IgD-negative memory B cell (primary cell): Measurements from ENCODE around the gene FIBP. TPM values are rescaled to one million over a fixed set of nuclear protein-coding genes. Genes with fewer than 3 reads are reported as not detected.

ENCODE experiments used
- H3K27ac Mint-ChIP-seq, 3 donors: one replicate each; pipeline ENCODE4 v1.8.0; 2020 to 2022; ENCODE audit warnings: mild to moderate bottlenecking in 3 of 3, mixed read lengths in 3 of 3, moderate library complexity in 1 of 3
- H3K27me3 Mint-ChIP-seq: one replicate; pipeline ENCODE4 v1.8.0; 2021; ENCODE audit warnings: mixed read lengths
- H3K36me3 Mint-ChIP-seq: one replicate; pipeline ENCODE4 v1.8.0; 2020; ENCODE audit warnings: mild to moderate bottlenecking, mixed read lengths
- H3K4me1 Mint-ChIP-seq, 3 donors: one replicate each; pipeline ENCODE4 v1.8.0; 2020 to 2022; ENCODE audit warnings: mixed read lengths in 3 of 3, mild to moderate bottlenecking in 1 of 3
- H3K4me3 Mint-ChIP-seq, 4 donors: one replicate each; pipeline ENCODE4 v1.8.0; 2020 to 2022; ENCODE audit warnings: mild to moderate bottlenecking in 4 of 4, mixed read lengths in 4 of 4, moderate library complexity in 3 of 4
- H3K9me3 Mint-ChIP-seq, 3 donors: one replicate each; pipeline ENCODE4 v1.8.0; 2020 to 2021; ENCODE audit warnings: mixed read lengths in 3 of 3, mild to moderate bottlenecking in 1 of 3
- polyA plus RNA-seq: library from polyadenylated mRNA; unstranded; fragments of 300-500 nt; fragmentation: Illumina TruSeq; gene quantifications from one replicate; pipeline ENCODE4 v1.2.3, GENCODE V29; 2021

FIBP gene
- polyA plus RNA-seq, result 97.0 TPM

- H3K27ac Mint-ChIP-seq, result peak within 1 kb of the TSS; percentile 93 to 98 (median 97)
- H3K4me1 Mint-ChIP-seq, result peaks cover 36 to 49% (median 46%) of the 10 kb centered on the region in 3 donors
- H3K4me3 Mint-ChIP-seq, result peak within 1 kb of the TSS; percentile 89 to 96 (median 94)
- H3K9me3 Mint-ChIP-seq, result no peaks in the 10 kb centered on the region
- H3K36me3 Mint-ChIP-seq, result no peaks in the 10 kb centered on the region
- H3K27me3 Mint-ChIP-seq, result no peaks in the 10 kb centered on the region
Observed at GRCh38 chr11:65888163-65888814, at the start of gene FIBP. TSS of gene FIBP (minus strand) at chr11:65888471. CDS start at chr11:65888418, 53 bp downstream.

GRCh38 chr11:65937766-65938165 lies 49.5 kb upstream of the FIBP start:
- Mint-ChIP-seq H3K4me3 (no peak overlapping the region), H3K9me3 (no peaks in the 10 kb centered on the region), H3K4me1 (peaks cover 6 to 12% (median 9%) of the 10 kb centered on the region in 3 donors), H3K27ac (no peak overlapping the region), H3K36me3 (no peaks in the 10 kb centered on the region), H3K27me3 (peaks cover 2% of the 10 kb centered on the region)

GRCh38 chr11:65934014-65934413 lies 45.7 kb upstream of the FIBP start:
- Mint-ChIP-seq H3K27ac (no peak overlapping the region), H3K36me3 (no peaks in the 10 kb centered on the region), H3K4me3 (no peak overlapping the region), H3K27me3 (peaks cover 2% of the 10 kb centered on the region), H3K4me1 (peaks cover 1 to 3% (median 2%) of the 10 kb centered on the region in 3 donors), H3K9me3 (no peaks in the 10 kb centered on the region)

- Mint-ChIP-seq H3K4me3 (peak overlapping the region in 1 of 4 donors; percentile 47), H3K9me3 (no peaks in the 10 kb centered on the region), H3K27me3 (peaks cover 2% of the 10 kb centered on the region), H3K36me3 (no peaks in the 10 kb centered on the region), H3K27ac (no peak overlapping the region), H3K4me1 (peaks cover 11 to 14% (median 12%) of the 10 kb centered on the region in 3 donors)
Observed at GRCh38 chr11:65932558-65932919, 44.3 kb upstream of the FIBP start.

- Mint-ChIP-seq H3K4me3 (no peak overlapping the region), H3K4me1 (peaks cover 15 to 17% (median 15%) of the 10 kb centered on the region in 3 donors), H3K9me3 (no peaks in the 10 kb centered on the region), H3K27ac (peak overlapping the region in 1 of 3 donors; percentile 46), H3K27me3 (peaks cover 2% of the 10 kb centered on the region), H3K36me3 (no peaks in the 10 kb centered on the region)
Observed at GRCh38 chr11:65931773-65932557, 43.7 kb upstream of the FIBP start.

- Mint-ChIP-seq H3K4me1 (peaks cover 15 to 17% (median 16%) of the 10 kb centered on the region in 3 donors), H3K27ac (peak overlapping the region; percentile 68 to 97 (median 94)), H3K27me3 (no peaks in the 10 kb centered on the region), H3K9me3 (no peaks in the 10 kb centered on the region), H3K36me3 (no peaks in the 10 kb centered on the region), H3K4me3 (peak overlapping the region in 3 of 4 donors; percentile 59 to 90 (median 84))
Observed at GRCh38 chr11:65928667-65929066, 40.4 kb upstream of the FIBP start.

GRCh38 chr11:65927904-65928397 lies 39.7 kb upstream of the FIBP start:
- Mint-ChIP-seq H3K9me3 (no peaks in the 10 kb centered on the region), H3K27ac (peak overlapping the region; percentile 68 to 97 (median 94)), H3K4me3 (peak overlapping the region; percentile 59 to 90 (median 76)), H3K27me3 (no peaks in the 10 kb centered on the region), H3K4me1 (peaks cover 15 to 17% (median 16%) of the 10 kb centered on the region in 3 donors), H3K36me3 (peaks cover 2% of the 10 kb centered on the region)

GRCh38 chr11:65925397-65925796 lies 37.1 kb upstream of the FIBP start:
- Mint-ChIP-seq H3K27me3 (no peaks in the 10 kb centered on the region), H3K4me3 (peak overlapping the region in 1 of 4 donors; percentile 52), H3K27ac (peak overlapping the region in 1 of 3 donors; percentile 28), H3K36me3 (peaks cover 4% of the 10 kb centered on the region), H3K4me1 (peaks cover 17 to 21% (median 19%) of the 10 kb centered on the region in 3 donors), H3K9me3 (no peaks in the 10 kb centered on the region)

- H3K27ac Mint-ChIP-seq, result peak overlapping the region in 2 of 3 donors; percentile 53 to 64
- no peaks in the 10 kb centered on the region for H3K27me3 Mint-ChIP-seq
- peak overlapping the region in 2 of 4 donors; percentile 57 to 81 for H3K4me3 Mint-ChIP-seq
- H3K9me3 Mint-ChIP-seq, result no peaks in the 10 kb centered on the region
- H3K4me1 Mint-ChIP-seq, result peaks cover 7 to 12% (median 9%) of the 10 kb centered on the region in 3 donors
- peaks cover 4% of the 10 kb centered on the region for H3K36me3 Mint-ChIP-seq
Observed at GRCh38 chr11:65922565-65922964, 34.3 kb upstream of the FIBP start.

- Mint-ChIP-seq H3K27me3 (no peaks in the 10 kb centered on the region), H3K4me3 (peak overlapping the region in 3 of 4 donors; percentile 57 to 81 (median 57)), H3K9me3 (no peaks in the 10 kb centered on the region), H3K4me1 (peaks cover 7 to 9% (median 9%) of the 10 kb centered on the region in 3 donors), H3K27ac (peak overlapping the region in 1 of 3 donors; percentile 53), H3K36me3 (peaks cover 4% of the 10 kb centered on the region)
Observed at GRCh38 chr11:65921876-65922275, 33.6 kb upstream of the FIBP start.

- peak overlapping the region; percentile 81 to 97 (median 92) for H3K4me3 Mint-ChIP-seq
- peaks cover 4% of the 10 kb centered on the region for H3K36me3 Mint-ChIP-seq
- no peaks in the 10 kb centered on the region for H3K9me3 Mint-ChIP-seq
- H3K4me1 Mint-ChIP-seq, result peaks cover 10 to 15% (median 11%) of the 10 kb centered on the region in 3 donors
- H3K27ac Mint-ChIP-seq, result no peak overlapping the region
- H3K27me3 Mint-ChIP-seq, result no peaks in the 10 kb centered on the region
Observed at GRCh38 chr11:65921033-65921555, 32.8 kb upstream of the FIBP start.

- Mint-ChIP-seq H3K27me3 (no peaks in the 10 kb centered on the region), H3K36me3 (peaks cover 4% of the 10 kb centered on the region), H3K9me3 (no peaks in the 10 kb centered on the region), H3K27ac (peak overlapping the region in 1 of 3 donors; percentile 95), H3K4me3 (peak overlapping the region; percentile 88 to 97 (median 96)), H3K4me1 (peaks cover 10 to 15% (median 11%) of the 10 kb centered on the region in 3 donors)
Observed at GRCh38 chr11:65920372-65920802, 32.1 kb upstream of the FIBP start.

GRCh38 chr11:65919573-65920371 lies 31.5 kb upstream of the FIBP start:
- Mint-ChIP-seq H3K36me3 (peaks cover 7% of the 10 kb centered on the region), H3K27me3 (no peaks in the 10 kb centered on the region), H3K9me3 (no peaks in the 10 kb centered on the region), H3K27ac (peak overlapping the region; percentile 83 to 95 (median 92)), H3K4me1 (peaks cover 11 to 21% (median 15%) of the 10 kb centered on the region in 3 donors), H3K4me3 (peak overlapping the region; percentile 88 to 97 (median 96))

GRCh38 chr11:65919141-65919572 lies 30.9 kb upstream of the FIBP start, which contains the start of gene DRAP1:
TSS of gene DRAP1 (plus strand) at chr11:65919426. CDS start at chr11:65919502, 76 bp downstream.
- no peaks in the 10 kb centered on the region for H3K9me3 Mint-ChIP-seq
- peak within 1 kb of the TSS; percentile 88 to 97 (median 96) for H3K4me3 Mint-ChIP-seq
- peaks cover 8% of the 10 kb centered on the region for H3K36me3 Mint-ChIP-seq
- H3K27ac Mint-ChIP-seq, result peak within 1 kb of the TSS; percentile 83 to 98 (median 95)
- peaks cover 14 to 23% (median 15%) of the 10 kb centered on the region in 3 donors for H3K4me1 Mint-ChIP-seq
- no peaks in the 10 kb centered on the region for H3K27me3 Mint-ChIP-seq
